ENCODE measurements around the gene KIFC1.
A peak's percentile ranks its signal among the peaks of the same experiment; 100 is the strongest.

DNA sequence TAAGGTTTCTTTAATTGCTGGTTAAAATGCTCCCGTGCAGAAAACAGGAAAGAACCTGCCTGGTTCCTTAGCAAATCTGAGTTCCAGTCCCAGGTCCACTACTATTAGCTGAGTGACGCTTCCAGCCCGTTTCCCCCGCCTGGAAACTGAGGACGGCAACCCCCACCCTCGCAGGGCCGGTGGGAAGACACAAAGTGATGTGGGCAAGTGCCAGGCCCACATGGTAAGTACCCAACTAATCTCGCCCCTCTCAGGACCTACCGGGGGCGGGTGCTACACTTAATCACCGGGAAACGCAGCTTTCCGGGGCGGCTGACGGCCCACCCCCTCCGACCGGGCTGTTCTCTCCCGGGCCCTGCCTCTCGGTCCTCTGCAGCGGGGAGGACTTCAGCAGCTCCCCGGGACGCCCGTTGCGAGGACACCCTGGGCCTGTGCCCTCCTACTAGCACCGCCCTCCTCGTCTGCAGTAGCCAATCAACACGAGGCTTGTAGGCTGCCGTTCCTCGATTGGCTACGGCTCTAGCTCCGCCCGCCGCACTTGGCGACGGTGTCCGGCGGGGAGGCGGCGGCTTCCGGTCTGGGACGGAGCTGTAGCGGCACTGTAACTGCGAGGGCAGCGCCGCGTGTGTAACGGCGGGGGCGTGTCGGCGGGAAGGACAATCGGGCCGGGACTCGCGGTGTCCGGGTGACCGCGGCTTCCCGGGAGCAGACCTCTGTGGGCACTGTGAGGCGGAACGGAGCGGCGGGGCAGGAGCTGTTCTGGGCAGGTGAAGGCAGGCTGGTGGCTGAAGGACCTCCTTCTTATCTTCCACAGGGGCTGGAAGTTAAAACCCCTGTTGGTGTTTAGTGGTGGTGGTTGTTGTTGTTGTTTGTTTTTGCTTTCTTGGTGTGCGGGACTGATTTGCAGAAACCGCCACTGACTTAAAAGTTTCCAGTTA is 62.7 kb downstream of the KIFC1 start, which contains the start of gene ZBTB9:
- TF ChIP-seq POLR2AphosphoS5 (IDR thresholded peaks at IDR 0.05; ENCODE audit: borderline replicate concordance, low read depth, low read length) (peak; percentile 98), EZH2 (IDR thresholded peaks at IDR 0.05) (no peak), FOXP2 (optimal IDR thresholded peaks at IDR 0.05; ENCODE audit: control extremely low read depth, extremely low read length, insufficient read depth) (no peak)
